ENCODE results near the gene HOXA13. TPM values are rescaled to one million over a fixed set of nuclear protein-coding genes. Genes with fewer than 3 reads are reported as not detected.

HOXA13 gene
- total and polyA plus RNA-seq, 2 experiments from 2014 or later = not detected

DNA sequence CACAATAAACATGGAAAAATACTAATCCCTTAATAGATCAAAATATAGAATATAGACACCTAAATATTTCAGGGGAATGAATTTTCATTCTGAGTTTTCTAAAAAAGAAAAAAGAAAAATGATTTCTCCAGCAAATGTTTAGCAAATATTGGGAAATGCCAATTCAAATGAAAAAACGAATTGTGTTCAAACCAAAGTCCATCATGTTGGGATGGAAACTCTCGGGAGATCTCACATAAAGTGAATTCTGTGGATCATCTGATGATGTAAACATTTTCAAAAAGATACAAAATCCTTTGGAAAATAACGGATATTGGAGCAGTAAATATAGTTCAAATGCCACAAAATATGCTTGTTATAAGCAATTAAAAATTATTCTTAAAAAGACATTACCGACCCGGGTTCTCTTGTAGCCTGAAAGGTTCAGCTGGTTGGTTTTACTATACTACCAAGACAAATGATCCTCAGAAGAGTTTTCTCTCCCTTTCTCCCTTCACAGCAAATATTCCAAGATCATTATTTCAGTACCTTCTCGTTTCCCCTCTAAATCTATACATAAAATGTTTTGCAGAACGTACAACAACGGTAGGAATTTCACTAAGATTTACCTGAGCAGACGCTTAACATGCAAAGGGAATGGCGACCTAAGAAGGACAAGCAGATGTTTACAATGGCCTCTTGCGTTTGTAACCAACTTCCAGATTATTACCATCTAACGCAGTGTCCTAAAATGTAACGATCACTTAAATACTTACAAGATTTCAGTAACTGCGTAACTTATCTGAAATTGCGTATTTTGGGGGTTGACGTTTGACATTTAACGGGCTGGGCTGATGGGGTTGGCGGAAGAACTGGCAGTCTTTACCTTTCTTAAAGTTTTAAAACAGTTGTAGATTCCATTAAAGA is 2.5 kb downstream of the HOXA13 start:
- no peak overlapping the region for H2AFZ ChIP-seq
- no peak overlapping the region for H3K4me2 ChIP-seq
- H4K20me1 ChIP-seq (replicated peaks; ENCODE audit: insufficient read depth) = peaks cover 37% of the 10 kb centered on the region
- Mint-ChIP-seq H3K4me1 (peaks cover 19% of the 10 kb centered on the region), H3K4me3 (no peak overlapping the region), H3K36me3 (ENCODE audit: low read depth) (no peaks in the 10 kb centered on the region), H3K27me3 (ENCODE audit: insufficient read depth, low read depth, poor library complexity) (peaks cover 90% of the 10 kb centered on the region), H3K9me3 (no peaks in the 10 kb centered on the region; the same call in 2 of the 3 replicates), H3K27ac (no peak overlapping the region)
- peaks cover 24% of the 10 kb centered on the region for H3K4me1 ChIP-seq (ENCODE audit: insufficient read depth)
- H3K79me2 ChIP-seq (replicated peaks; ENCODE audit: insufficient read depth) = no peaks in the 10 kb centered on the region
- H3K27ac ChIP-seq (ENCODE audit: low read depth) = no peak overlapping the region
- ATAC-seq (no peak), DNase-seq (ENCODE audit: low spot score) (no peak)
- no peaks in the 10 kb centered on the region for H3K9me2 ChIP-seq (ENCODE audit: insufficient read depth)
- no peak overlapping the region for H3K4me3 ChIP-seq
- TF ChIP-seq EZH2phosphoT487 (IDR thresholded peaks at IDR 0.05; ENCODE audit: unreplicated experiment) (peak; percentile 54), EZH2 (IDR thresholded peaks at IDR 0.05; ENCODE audit: low read depth, unreplicated experiment) (peak; percentile 61), ZNF114 (CRISPR knock-in tag; IDR thresholded peaks at IDR 0.05) (no peak)
- no peaks in the 10 kb centered on the region for H3K36me3 ChIP-seq (ENCODE audit: insufficient read depth)
- peaks cover 98% of the 10 kb centered on the region for H3K27me3 ChIP-seq (ENCODE audit: insufficient read depth)
- peaks cover 22% of the 10 kb centered on the region; the same call in 1 of the 2 replicates for H3F3A ChIP-seq (replicated peaks; ENCODE audit: low read depth)

DNA sequence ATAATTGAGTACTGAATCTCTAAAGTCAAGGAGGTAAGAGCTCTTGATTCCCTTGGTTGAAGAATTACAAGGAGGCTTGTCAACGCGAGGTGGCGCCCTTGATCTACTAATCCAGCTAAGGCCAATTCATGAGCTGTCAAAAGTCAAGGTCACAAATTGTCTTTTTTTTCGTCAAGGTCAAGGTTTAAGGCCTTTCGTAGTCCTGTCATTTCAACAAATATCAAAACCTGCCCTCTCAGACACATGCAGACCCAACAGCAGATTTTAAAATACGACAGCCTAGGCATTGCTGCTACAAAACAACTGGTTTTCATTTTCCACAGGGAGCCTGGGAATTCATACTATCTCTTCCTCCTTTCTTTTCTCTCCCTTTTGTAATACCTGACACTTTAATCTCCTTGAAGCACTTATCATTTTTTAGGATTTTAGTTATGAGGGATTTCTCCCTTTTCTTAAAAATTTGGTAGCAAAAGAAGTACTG is 3.6 kb downstream of the HOXA13 start:
- TF ChIP-seq EZH2 (IDR thresholded peaks at IDR 0.05; ENCODE audit: low read depth, unreplicated experiment) (peak; percentile 67), POLR2AphosphoS5 (IDR thresholded peaks at IDR 0.05; ENCODE audit: low read depth) (no peak)
- TF ChIP-seq, protein P1, sequence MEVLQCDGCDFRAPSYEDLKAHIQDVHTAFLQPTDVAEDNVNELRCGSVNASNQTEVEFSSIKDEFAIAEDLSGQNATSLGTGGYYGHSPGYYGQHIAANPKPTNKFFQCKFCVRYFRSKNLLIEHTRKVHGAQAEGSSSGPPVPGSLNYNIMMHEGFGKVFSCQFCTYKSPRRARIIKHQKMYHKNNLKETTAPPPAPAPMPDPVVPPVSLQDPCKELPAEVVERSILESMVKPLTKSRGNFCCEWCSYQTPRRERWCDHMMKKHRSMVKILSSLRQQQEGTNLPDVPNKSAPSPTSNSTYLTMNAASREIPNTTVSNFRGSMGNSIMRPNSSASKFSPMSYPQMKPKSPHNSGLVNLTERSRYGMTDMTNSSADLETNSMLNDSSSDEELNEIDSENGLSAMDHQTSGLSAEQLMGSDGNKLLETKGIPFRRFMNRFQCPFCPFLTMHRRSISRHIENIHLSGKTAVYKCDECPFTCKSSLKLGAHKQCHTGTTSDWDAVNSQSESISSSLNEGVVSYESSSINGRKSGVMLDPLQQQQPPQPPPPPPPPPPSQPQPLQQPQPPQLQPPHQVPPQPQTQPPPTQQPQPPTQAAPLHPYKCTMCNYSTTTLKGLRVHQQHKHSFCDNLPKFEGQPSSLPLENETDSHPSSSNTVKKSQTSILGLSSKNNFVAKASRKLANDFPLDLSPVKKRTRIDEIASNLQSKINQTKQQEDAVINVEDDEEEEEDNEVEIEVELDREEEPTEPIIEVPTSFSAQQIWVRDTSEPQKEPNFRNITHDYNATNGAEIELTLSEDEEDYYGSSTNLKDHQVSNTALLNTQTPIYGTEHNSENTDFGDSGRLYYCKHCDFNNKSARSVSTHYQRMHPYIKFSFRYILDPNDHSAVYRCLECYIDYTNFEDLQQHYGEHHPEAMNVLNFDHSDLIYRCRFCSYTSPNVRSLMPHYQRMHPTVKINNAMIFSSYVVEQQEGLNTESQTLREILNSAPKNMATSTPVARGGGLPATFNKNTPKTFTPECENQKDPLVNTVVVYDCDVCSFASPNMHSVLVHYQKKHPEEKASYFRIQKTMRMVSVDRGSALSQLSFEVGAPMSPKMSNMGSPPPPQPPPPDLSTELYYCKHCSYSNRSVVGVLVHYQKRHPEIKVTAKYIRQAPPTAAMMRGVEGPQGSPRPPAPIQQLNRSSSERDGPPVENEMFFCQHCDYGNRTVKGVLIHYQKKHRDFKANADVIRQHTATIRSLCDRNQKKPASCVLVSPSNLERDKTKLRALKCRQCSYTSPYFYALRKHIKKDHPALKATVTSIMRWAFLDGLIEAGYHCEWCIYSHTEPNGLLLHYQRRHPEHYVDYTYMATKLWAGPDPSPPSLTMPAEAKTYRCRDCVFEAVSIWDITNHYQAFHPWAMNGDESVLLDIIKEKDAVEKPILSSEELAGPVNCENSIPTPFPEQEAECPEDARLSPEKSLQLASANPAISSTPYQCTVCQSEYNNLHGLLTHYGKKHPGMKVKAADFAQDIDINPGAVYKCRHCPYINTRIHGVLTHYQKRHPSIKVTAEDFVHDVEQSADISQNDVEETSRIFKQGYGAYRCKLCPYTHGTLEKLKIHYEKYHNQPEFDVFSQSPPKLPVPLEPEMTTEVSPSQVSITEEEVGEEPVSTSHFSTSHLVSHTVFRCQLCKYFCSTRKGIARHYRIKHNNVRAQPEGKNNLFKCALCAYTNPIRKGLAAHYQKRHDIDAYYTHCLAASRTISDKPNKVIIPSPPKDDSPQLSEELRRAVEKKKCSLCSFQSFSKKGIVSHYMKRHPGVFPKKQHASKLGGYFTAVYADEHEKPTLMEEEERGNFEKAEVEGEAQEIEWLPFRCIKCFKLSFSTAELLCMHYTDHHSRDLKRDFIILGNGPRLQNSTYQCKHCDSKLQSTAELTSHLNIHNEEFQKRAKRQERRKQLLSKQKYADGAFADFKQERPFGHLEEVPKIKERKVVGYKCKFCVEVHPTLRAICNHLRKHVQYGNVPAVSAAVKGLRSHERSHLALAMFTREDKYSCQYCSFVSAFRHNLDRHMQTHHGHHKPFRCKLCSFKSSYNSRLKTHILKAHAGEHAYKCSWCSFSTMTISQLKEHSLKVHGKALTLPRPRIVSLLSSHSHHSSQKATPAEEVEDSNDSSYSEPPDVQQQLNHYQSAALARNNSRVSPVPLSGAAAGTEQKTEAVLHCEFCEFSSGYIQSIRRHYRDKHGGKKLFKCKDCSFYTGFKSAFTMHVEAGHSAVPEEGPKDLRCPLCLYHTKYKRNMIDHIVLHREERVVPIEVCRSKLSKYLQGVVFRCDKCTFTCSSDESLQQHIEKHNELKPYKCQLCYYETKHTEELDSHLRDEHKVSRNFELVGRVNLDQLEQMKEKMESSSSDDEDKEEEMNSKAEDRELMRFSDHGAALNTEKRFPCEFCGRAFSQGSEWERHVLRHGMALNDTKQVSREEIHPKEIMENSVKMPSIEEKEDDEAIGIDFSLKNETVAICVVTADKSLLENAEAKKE (CRISPR knock-in tag; IDR thresholded peaks at IDR 0.05) = no peak
- TF ChIP-seq, protein P2, sequence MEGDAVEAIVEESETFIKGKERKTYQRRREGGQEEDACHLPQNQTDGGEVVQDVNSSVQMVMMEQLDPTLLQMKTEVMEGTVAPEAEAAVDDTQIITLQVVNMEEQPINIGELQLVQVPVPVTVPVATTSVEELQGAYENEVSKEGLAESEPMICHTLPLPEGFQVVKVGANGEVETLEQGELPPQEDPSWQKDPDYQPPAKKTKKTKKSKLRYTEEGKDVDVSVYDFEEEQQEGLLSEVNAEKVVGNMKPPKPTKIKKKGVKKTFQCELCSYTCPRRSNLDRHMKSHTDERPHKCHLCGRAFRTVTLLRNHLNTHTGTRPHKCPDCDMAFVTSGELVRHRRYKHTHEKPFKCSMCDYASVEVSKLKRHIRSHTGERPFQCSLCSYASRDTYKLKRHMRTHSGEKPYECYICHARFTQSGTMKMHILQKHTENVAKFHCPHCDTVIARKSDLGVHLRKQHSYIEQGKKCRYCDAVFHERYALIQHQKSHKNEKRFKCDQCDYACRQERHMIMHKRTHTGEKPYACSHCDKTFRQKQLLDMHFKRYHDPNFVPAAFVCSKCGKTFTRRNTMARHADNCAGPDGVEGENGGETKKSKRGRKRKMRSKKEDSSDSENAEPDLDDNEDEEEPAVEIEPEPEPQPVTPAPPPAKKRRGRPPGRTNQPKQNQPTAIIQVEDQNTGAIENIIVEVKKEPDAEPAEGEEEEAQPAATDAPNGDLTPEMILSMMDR (conservative IDR thresholded peaks at IDR 0.05; ENCODE audit: low read depth in 2 of 2) = peak; percentile 90 to 97
- H3K79me2 ChIP-seq (replicated peaks; ENCODE audit: insufficient read depth) = no peaks in the 10 kb centered on the region
- no peak overlapping the region for H3K27ac ChIP-seq (ENCODE audit: low read depth)
- no peak overlapping the region for H3K4me3 Mint-ChIP-seq
- H3K4me1 ChIP-seq (ENCODE audit: insufficient read depth) = peaks cover 24% of the 10 kb centered on the region
- H3K4me2 ChIP-seq = no peak overlapping the region
- peaks cover 29% of the 10 kb centered on the region for H3F3A ChIP-seq (replicated peaks; ENCODE audit: low read depth)
- DNase-seq (ENCODE audit: low spot score) (peak; percentile 87), ATAC-seq (no peak)
- H3K27me3 ChIP-seq (ENCODE audit: insufficient read depth) = peaks cover 98% of the 10 kb centered on the region
- H3K4me1 Mint-ChIP-seq = peaks cover 16% of the 10 kb centered on the region
- H3K27ac Mint-ChIP-seq = no peak overlapping the region
- H3K36me3 Mint-ChIP-seq (ENCODE audit: low read depth) = no peaks in the 10 kb centered on the region
- no peak overlapping the region for H2AFZ ChIP-seq
- H3K36me3 ChIP-seq (ENCODE audit: insufficient read depth) = no peaks in the 10 kb centered on the region
- H3K27me3 Mint-ChIP-seq (ENCODE audit: insufficient read depth, low read depth, poor library complexity) = peaks cover 90% of the 10 kb centered on the region
- H3K9me3 Mint-ChIP-seq = no peaks in the 10 kb centered on the region; the same call in 2 of the 3 replicates
- peaks cover 27% of the 10 kb centered on the region for H4K20me1 ChIP-seq (replicated peaks; ENCODE audit: insufficient read depth)
- no peak overlapping the region for H3K4me3 ChIP-seq
- H3K9me2 ChIP-seq (ENCODE audit: insufficient read depth) = no peaks in the 10 kb centered on the region

Data from GM23338 (cell line).